Measurements from ENCODE around the gene C1orf21.

DNA sequence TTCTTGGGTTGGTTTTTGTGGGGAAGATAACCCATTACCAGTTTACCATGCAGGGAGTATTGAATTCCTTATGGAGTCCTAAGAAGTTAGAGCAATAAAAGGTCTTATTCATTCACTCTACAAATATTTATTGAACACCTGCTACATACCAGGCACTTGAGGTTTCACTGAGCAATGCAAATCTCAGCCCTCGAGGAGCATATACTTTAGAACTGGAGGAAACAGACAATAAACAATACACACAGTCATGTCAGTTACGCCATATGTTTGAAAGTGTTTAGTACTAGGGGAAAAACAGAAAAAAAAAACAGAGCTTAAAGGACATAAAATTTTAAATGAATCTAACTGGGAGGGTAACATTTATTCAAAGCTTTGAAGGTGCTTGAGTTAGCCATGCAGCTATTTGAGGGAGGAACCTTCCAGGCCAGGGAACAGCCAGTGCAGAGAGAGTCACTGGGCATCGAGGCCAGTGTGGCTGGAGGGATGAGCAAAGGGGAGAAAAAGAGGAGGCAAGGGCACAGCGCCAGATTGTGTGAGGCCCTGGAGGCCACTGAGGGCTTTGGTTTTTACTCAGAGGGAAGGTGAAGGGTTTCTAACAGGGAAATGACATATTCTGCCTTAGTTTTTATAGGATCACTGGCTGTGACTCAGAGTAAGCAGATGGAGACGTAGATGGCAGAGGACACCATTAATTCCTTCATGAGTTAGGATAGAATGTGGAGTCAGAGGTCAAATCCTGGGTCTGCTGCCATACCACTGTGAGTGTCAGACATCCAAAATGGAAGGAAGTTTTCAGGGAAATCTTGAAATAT, 32.7 kb downstream of the C1orf21 start:
- TF ChIP-seq, protein P1, sequence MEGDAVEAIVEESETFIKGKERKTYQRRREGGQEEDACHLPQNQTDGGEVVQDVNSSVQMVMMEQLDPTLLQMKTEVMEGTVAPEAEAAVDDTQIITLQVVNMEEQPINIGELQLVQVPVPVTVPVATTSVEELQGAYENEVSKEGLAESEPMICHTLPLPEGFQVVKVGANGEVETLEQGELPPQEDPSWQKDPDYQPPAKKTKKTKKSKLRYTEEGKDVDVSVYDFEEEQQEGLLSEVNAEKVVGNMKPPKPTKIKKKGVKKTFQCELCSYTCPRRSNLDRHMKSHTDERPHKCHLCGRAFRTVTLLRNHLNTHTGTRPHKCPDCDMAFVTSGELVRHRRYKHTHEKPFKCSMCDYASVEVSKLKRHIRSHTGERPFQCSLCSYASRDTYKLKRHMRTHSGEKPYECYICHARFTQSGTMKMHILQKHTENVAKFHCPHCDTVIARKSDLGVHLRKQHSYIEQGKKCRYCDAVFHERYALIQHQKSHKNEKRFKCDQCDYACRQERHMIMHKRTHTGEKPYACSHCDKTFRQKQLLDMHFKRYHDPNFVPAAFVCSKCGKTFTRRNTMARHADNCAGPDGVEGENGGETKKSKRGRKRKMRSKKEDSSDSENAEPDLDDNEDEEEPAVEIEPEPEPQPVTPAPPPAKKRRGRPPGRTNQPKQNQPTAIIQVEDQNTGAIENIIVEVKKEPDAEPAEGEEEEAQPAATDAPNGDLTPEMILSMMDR (IDR thresholded peaks at IDR 0.05 in 8 of 11, conservative IDR thresholded peaks at IDR 0.05 in 3 of 11), result no peak
- TF ChIP-seq POLR2A (IDR thresholded peaks at IDR 0.05), result no peak
